Loucy (cell line): ENCODE data around the gene PMEL.

Experiments used
- CTCF ChIP-seq: fragments of 200-600 bp; sonication (generic); conservative IDR thresholded peaks from 2 replicates; pipeline ENCODE4 v1.5.1; 2014; ENCODE audit warnings: mild to moderate bottlenecking, antibody characterized with exemption, low read length
- EZH2phosphoT487 ChIP-seq: fragments of 200-600 bp; IDR thresholded peaks from 2 replicates; pipeline ENCODE4 v1.6.1; 2018; ENCODE audit warnings: antibody characterized with exemption, mild to moderate bottlenecking, moderate library complexity, borderline replicate concordance

GRCh38 chr12:55972042-55972441 is 6.2 kb upstream of the PMEL start:
- TF ChIP-seq CTCF (no peak), EZH2phosphoT487 (no peak)
